Stimulated activated CD8-positive, alpha-beta memory T cell treated with anti-CD3 and anti-CD28 coated beads, Interleukin-12 subunit alpha, Interleukin-12 subunit beta, amount 100 ng/mL, for 24 hours (primary cell): Measurements from ENCODE around the gene POLR2E.
"Not testable (repeated sequence)": the region's sequence is repeated elsewhere in the genome, so short reads cannot be mapped to it uniquely, and the experiment has no call there.

ENCODE experiments used
- DNase-seq: peaks from one replicate; pipeline ENCODE4 v3.0.0-alpha.2; 2020; ENCODE audit errors: extremely low read depth

POLR2E gene

DNA sequence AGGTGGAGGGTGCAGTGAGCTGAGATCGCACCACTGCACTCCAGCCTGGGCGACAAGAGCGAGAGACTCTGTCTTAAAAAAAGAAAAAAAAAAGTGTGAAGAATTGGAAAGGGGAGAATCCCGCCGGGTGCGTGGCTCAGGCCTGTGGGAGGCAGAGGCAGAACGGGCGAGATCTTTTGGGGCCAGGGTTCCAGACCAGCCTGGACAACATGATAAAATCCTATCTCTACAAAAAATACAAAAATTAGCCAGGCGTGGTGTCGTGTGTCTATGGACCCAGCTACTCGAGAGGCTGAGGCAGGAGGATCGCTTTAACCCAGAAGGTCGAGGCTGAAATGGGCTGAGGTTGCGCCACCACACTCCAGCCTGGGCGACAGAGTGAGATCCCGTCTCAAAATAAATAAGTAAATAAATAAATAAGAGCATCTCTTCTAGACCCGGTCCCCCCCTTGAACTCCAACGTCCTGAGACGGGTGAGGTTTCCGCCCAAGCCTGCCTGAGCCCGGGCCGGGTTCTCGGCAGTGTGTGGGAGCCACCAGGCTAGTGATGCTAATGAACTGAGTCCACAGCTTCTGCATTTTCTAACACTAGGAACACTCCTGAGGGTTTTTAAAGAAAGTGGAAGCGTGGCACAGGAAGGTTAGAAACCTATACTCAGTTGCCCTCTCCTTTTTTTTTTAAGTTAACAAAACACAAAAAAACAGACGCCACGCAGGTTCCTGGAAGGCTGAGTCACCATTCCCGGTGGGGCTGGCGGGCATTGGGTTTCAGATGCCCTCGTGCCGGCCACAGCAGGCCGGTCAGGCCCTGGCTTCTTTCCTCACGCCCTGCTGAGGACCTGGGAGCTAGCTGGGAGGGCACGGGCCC, 30.7 kb upstream of the POLR2E start:
- DNase-seq, result no peak

DNA sequence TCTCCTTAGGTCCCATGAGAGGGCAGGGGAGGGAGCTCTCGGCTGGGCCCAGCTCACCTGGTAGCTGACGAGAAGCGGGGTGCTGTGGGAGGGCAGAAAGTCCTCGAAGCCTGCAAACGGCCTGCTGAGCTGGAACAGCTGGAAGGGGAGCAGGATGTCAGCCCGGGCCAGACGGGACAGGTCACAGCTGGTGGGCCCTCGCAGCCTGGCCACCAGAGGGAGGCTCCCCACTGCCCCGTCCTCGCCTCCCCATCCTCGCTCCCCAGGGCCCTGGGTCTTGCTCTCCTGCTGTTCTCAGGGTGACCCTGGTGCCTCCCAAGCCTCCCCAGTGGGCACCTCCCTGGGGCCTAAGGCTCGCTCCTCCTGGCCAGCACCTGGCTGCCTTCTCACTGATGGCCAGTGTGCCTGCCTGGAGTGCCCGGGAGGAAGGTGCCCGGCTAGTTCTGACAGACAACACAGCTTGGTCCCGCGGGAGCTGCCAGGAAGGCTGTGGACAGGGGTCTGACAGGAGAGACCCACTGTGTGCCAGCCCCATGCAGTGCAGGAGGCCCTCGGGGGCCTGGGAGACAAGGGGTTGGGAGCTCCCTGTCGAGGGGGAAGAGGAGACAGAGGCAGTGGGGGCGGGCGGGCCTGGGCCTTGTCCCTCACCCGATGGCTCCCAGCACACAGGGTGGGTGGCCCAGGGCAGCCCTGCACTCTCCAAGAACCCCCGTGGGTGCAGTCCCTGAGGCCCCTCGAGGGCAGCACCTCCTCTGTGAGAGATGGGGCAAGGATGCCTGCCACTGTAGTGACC, 28.9 kb upstream of the POLR2E start:
- no peak for DNase-seq

DNA sequence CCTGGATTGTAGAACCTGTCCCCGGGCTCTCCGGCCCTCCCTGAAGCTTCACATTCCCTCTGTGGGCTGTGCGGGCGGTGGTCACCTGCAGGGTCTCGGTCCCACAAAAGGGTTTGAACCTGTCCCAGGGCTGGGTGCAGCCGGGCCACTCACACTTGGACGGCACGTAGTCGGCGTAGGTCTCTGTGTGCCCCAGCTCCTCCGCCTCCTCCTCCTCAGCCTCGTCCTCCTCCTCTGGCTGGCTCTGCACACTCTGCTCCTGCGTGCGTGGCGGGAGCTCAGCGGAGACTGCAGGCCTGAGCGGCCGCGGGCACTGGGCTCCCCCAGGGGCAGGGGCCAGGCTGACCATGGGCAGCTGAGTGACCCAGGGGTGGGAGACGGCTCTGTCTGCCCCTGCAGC, 28.2 kb upstream of the POLR2E start:
- DNase-seq, result no peak

DNA sequence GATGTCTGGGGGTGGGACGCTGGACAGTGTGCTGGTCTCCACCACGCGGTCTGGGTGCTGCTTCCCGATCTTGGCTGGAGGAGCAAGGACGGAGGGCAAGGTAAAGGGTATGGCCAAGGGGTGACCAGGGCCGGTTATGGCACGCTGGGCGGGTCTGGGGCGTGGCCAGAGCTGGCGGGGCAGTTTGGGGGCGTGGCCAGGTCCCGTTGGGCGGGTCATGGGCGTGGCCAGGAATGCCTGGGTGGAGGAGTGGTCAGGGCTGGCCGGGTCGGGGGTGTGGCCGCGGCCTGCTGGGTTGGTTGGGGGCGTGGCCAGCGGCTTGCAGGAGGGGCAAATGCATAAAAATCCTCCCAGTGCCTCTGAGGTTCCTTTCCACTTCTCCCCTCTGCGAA, 27.8 kb upstream of the POLR2E start:
- DNase-seq, result no peak

DNA sequence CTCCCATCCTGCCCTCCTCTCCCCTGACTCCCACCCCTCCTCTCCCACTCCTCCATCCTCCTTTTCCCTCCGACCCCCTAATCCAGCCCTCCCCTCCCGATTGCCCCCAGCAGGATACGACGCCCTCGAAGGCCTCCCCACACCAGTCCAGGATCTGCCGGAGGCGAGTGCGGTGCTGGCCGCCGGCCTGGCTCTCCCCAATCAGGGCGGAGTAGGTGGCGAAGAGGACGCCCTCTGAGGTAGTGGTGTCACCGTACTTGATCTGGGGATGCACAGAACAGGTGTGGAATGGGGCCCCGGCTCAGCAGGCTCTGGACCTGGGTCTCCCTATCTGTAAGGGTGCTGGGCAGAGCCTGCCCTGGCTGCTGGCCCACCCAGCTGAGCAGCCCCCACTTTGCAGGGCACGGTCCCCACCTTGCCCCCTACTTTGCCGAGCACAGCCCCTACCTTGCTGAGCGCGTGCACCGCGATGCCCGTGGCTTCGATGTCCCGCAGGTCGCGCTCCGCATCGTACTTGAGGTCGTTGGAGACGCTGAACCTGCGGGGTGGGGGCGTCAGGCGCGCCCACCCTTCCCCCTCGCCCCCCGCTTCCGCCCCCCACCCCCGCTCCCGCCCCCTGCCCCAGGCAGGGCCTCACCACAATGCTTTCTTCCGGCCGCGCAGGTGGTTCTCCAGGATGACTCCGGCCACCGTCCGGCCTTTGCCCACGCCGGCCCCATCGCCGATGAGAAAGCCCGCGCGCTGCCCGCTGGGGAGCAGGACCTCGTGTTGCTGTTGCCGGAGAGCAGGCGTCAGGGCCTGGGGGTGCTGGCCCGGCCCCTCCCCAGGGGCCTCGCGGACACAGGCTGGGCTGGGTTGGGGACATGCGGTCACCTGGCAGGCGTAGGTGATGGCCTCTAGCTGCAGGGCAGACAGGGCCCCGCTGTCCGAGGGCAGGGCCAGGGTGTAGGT, 27.1 kb upstream of the POLR2E start:
- no peak for DNase-seq

DNA sequence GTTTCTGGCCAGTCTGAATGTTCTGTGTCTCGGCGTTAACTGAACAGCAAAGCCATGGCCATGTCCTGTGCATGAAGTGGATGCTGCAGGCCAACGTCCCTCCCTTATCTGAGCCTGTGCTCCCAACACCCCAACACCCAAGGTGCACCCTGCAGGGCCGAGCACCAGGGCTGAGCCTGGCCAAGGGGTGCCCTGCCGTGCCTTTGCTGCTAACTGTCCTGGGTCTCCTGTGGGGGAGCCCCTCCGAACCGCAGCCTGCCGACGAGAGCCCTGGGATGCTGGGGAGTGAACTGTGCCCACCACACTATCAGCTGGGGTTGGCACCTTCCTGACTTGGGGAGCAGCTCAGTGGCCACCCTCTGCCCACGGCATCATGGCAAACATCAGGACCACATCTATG, 26.2 kb upstream of the POLR2E start:
- no peak for DNase-seq

DNA sequence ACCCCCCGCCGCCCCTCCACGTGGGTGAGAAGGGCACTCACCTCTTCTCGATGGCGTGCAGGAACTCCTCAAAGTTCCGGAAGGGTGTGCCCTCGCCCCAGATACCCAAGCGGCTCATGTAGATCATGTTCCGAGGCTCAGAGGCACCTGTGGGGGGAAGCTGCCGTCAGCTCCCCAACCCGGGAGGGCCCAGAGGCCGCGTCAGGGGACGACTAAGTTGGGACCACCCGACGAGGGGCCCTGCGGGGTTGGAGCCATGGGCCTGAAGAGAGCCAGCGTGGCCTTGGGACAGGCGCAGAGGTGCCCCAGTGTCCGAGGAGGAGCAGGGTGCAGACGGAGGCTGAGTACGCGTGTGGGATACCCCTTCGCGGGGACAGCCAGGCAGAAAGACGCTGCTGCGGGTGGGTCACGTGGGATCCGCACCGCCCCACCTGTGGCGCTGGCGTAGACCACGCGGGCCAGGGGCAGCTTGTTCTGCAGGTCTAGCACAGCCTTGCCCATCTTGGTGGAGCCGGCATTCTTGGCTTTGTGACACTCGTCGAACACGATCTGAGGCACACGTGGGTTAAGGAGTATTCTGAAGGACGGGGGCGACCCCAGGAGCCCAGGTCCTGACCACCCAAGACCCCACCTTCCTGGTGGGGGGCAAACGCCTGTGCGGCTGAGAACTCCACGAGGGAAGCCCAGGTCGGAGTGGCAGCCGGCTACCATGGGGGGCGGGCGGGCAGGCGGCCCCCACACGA, 24.5 kb upstream of the POLR2E start:
- DNase-seq, result no peak

DNA sequence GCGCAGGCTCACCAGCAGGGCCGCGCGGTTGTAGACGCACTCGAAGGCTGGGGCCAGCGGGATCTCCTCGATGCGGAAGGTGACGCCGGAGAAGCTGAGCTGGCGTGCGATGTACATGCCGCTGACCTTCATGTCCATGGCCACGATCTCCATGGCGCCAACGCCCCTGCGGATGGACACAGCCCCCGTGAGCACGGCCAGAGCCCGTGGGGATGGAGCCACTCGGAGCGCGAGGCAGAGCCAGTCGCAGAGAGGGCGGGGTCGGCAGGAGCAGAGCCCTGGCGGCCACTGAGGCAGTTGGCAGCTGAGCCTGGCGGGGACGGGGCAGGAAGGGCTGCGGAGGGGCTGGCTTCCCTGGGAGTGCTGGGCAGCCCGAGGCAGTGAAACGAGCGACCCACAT, 23.8 kb upstream of the POLR2E start:
- DNase-seq, result no peak

DNA sequence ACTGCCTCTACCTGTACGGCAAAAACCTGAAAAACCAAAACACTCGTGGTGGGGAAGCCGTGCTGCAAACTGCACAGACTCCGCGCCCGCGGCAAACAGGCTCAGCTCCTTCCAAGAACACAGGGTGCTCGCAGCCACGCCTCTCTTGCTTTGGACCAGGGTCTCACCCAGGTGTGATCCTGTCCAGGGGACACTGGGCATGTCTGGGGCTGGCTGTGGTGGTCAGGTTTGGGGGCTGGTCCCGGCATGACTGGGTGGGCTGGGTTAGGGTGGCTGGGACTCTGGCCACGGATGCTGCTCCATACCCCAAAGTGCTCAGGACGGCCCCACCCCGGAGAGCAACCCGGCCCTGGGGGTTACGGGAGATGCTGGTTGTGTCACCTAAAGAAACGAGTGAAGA, 22.5 kb upstream of the POLR2E start:
- DNase-seq, result no peak

DNA sequence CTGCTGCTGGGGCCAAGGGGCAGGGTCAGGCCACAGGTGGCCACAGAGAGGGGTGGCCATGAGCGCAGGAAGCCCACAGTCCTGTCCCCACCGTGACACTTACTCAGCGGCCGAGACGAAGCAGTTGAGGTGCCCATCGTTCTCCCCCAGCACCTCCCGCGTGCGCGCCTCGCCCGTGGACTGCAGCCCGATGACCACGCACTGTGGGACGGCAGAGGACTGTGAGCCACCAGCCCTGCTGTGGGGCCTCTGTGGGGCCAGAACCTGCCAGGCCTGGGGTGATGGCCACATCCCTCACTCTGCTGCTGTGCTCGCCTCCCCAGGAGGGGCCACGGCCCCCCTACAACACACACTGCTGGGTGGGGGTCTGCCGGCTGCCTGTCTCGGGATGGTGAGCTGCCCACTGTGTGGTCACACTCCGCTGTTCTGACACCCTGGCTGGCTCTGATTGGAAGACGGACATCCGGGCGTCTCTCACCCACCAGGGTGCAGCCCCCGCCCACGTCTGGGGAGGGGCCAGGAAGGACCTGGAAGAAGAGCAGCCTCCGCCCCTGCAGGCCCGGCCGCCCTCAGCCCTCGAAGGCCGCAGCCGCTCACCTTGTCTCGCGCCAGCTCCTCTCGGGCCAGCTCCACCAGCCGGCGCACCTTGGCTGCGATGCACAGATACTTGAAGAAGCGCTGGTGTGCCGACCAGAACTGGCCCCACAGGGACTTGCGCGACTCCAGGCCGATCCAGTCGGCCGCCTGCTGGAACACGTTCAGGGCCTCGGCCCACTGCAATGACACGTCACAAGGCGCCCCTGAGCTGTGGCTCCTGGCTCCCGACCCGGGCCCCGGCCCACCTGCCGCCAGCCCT, 21.8 kb upstream of the POLR2E start:
- no peak for DNase-seq

DNA sequence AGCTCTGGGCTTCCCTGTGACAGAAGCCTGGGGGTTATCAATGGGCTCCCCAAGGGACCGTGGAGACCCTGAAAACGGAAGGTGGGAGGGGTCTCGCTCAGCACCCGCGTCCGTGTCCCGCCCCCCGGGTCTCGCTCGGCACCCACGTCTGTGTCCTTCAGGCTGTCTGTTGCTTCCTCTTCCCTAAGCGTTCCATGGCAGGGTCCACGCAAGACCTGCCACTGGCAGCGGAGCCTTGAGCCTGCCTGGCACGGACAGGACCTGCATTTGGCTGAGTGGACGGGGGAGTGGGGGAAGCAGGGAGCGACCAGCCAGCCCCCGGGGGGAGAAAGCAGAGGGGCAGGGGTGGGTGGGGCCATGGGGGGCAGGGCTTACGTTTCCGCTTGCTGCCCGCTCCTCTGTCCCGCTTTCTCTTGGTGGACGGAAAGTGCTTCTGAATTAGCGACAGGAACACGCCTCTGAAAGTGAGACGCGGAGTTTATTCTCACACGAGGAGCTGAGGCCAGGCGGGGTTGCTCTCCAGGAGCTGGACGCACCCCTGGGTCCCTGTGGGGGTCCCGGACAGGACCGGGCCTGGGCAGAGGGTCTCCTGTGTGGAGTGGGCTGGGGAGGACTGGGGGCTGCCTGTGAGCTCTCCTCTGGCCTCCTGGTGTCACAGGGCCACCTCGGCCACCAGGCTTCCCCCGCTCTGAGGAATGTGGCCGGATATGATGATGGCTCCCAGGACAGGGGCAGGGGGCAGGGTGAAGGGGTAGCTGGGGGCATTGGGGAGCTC, 20.7 kb upstream of the POLR2E start:
- DNase-seq, result no peak

DNA sequence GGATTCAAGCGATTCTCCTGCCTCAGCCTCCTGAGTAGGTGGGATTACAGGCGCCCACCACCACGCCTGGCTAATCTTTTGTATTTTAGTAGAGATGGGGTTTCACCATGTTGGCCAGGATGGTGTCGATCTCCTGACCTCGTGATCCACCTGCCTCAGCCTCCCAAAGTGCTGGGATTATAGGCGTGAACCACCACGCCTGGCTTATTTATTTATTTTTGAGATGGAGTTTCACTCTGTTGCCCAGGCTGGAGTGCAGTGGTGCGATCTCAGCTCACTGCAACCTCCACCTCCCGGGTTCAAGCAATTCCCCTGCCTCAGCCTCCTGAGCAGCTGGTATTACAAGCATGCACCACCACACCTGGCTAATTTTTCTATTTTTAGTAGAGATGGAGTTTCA, 19.6 kb upstream of the POLR2E start:
- DNase-seq, result not testable (repeated sequence)

DNA sequence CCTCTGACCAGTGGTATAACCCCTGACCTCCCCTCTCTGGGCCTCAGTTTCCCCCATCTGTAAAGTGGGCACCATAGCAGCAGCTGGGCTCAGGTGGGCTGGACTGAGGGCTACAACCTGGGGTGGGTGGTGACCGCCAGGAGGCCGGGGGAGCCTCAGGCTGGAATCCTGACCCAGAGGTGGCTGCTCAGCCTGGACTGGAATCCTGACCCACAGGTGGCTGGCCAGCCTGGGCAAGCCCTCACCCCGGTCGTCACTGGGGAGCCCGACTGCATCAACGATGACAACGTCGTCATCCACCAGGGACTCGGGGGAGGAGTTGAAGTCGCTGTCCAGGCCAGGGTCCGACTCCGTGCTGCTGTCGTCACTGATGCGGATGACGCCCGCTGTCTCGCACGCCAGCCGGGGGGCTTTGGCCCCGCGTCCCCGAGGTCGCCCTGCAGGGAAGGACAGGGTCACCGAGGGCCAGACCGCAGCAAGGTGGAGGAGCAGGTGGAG, 18.9 kb upstream of the POLR2E start:
- DNase-seq, result no peak

DNA sequence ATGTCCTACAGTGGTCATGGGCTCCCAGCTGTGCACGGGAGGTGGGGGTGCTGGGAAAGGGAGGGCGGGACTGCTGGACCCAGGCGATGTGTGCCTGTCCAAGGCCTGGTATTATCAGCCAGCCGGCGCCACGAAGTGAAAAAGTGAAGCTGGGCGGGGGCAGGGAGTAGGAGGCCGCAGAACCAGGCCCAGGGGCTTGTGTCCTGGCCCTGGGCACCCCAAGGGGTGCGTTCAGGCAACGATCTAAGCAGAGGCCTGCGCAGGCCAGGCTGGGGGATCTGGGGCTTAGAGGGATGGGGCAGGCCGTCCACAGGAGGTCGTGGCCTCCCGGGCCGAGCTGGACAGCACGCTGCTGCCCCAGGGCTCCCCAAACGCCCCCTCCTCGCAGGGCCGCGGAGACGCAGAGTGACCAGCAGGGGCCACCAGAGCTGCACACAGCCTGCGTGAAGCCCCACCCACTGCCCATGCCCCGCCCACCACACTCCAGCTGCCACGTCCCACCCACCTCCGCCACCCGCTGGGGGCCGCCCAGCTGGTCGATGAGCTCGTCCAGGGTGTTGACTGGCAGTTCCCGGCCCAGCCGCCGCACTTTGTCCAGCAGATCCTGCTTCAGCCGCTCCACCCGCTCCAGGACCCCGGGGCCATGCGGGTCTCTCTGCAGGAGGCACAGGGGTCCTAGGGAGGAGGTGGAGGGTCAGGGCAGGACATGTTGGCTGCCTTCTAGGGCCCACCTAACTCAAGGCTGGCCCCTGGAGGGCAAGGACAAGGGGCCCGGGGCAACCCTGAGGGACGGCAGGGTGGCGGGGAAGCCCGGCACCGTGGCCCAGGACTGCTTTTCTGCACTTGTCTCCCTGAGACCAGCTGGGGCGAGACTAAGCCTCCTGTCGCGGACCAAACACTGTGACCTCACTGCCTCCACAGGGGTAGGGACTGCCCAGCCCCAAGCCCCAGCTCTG, 18.1 kb upstream of the POLR2E start:
- DNase-seq, result peak; percentile 70

DNA sequence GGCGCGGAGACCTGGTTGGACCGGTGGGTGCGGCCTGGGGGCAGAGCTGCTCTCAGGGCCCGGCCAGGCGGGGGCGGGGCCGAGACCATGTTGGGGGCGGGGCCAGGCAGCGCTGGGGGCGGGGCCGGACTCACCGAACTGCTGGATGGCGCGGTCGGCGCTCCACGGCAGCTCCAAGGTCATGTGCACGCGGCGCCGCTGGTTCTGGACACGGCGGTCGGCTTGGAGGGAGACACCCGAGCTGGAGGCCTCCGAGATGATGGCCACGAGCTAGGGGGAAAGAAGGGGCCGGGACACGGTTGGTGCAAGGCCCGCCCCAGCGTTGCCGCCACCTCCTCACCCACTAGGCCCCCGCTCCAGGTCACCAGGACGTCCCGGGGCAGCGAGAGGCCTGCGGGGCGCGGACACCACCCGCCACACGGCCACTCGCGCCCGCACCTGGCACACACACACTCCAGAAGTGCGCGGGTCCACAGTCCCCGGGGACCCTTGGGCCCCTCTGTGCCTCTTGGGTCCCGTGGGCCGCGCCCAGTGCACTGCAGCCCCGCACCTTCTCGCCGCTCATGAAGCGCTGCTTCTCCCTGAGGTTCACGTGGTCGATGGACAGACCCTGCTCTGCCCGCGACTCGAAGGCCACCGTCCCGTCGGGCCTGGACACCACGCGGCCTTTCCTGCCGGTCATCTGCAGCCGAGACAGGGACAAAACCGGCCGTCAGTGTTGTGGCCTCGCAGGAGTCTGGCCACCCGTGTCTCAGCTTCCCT, 17.3 kb upstream of the POLR2E start:
- no peak for DNase-seq

DNA sequence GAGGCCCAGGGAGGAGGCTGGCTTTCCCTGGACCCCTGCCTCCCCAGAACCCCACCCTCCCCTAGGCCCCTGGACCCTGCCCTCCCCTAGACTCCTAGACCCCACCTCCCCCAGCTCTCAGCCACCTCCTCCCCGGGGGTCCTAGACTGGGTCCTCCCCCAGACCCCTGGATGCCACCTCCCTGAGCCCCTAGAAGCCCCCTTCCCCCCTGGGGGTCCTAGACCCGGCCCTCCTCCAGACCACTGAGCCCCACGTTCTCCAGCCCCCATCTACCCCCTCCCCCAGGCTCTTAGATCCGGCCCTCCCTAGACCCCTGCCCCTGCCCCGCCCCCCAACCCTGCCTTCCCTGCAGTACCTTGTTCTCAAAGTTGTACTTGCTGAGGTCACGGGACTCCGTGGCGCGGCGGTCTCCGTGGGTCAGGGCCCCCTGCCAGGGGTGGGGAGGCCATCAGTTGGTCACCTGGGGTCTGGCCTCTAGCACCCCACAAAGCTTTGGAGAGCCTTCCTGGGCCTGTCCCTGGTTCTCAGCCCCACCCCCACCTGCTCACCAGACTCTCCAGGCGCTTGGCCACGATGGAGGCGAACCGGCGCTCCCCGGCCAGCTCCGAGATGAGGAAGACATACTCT, 16.6 kb upstream of the POLR2E start:
- DNase-seq, result no peak
